Pancreas (tissue), 10 donors: ENCODE data around the gene TNRC6A. TPM values are rescaled to one million over a fixed set of nuclear protein-coding genes. Genes with fewer than 3 reads are reported as not detected.

ENCODE experiments used
- ATAC-seq, 4 donors: fragments of 200-7000 bp; cut with Tn5 transposase; one replicate each; pipeline versions ENCODE4 v1.8.0 to v1.9.1; 2020; ENCODE audit warnings: mild to moderate bottlenecking in 4 of 4, moderate library complexity in 4 of 4
- DNase-seq, 6 donors: peaks; one replicate each; pipeline ENCODE4 v3.0.0-alpha.2; 2020
- FAIRE-seq: peaks from 2 replicates; lab custom pipeline; 2012; peaks lifted over from hg19 to GRCh38; lab: Jason Lieb, UNC
- H3K27ac ChIP-seq, 4 donors: fragments of 200-600 bp; sonication (generic); 1 replicate in 3 of 4; 2 replicates in 1 of 4; pipeline versions ENCODE4 v1.5.0 to v1.8.0; 2020
- H3K27me3 ChIP-seq, 4 donors: fragments of 200-600 bp; one replicate each; pipeline ENCODE4 v1.8.0; 2021
- H3K36me3 ChIP-seq, 3 donors: fragments of 200-600 bp; sonication (generic) in 1 of 3; one replicate each; pipeline versions ENCODE4 v1.5.0 to v1.8.0; 2020 to 2021
- H3K4me1 ChIP-seq, 3 donors: fragments of 200-600 bp; one replicate each; pipeline ENCODE4 v1.8.0; 2021
- H3K4me3 ChIP-seq, 4 donors: fragments of 200-600 bp; sonication (generic) in 2 of 4; one replicate each; pipeline versions ENCODE4 v1.5.0 to v1.8.0; 2020 to 2021
- H3K9me3 ChIP-seq, 4 donors: fragments of 200-600 bp; one replicate each; pipeline ENCODE4 v1.8.0; 2021
- CTCF ChIP-seq, 4 donors: fragments of 200-600 bp; sonication (generic) in 3 of 4; IDR thresholded peaks; one replicate each; pipeline versions ENCODE4 v1.5.0 to v1.8.0; 2021; ENCODE audit warnings: antibody characterized with exemption in 4 of 4
- WGBS, 2 donors: extraction: QIAGEN DNeasy Blood & Tissue Kit; methylation state at CpG; one replicate each; pipeline ENCODE4 v1.1.7; 2013; 5-methylcytosine and 5-hydroxymethylcytosine counted together
- intact Hi-C, 3 donors: fragments of 100-400 bp; cut with DNase I; formaldehyde crosslinking; loops; one replicate each; pipeline versions ENCODE4 v1.11.1 to v1.14.2; 2022
- polyA plus RNA-seq, 2 donors: library from polyadenylated mRNA; stranded (reverse); fragments of 200-250 nt; gene quantifications; one replicate each; pipeline ENCODE4 v1.2.3, GENCODE V29; 2013
- total RNA-seq, 6 donors: library from RNA; stranded (reverse); fragmentation: NEBNext Ultra II Directional in 4 of 6; extraction: Animal tissue kit (Norgen Biotek cat#: 25700) in 4 of 6; gene quantifications; one replicate each; pipeline versions ENCODE4 v1.2.1 to v1.2.4, GENCODE V29; 2021 to 2023
- donor health status: healthy with polysubstance abuse.
- donor health status: DM: no; HTN: no; CAD: no; lungs with moderate emphysema.
- donor health status: DM: no; HTN: no; CAD: no.
- donor health status: control.
- donor health status: control.
- donor health status: Bipolar disorder and iron deficiency.
- donor health status: DM: yes; HTN: yes; CAD: no.
- donor health status: DM: no; HTN: no; CAD: no.
- donor health status: DM: no; HTN: no; CAD: no.
- donor health status: DM: yes; HTN: yes; CAD: no.

TNRC6A gene
- total and polyA plus RNA-seq, 8 donors, result 15.6 to 33.9 (median 23.2) TPM

- intact Hi-C loops, result no loop called here
- peaks cover 21 to 32% (median 25%) of the 10 kb centered on the region in 3 donors for H3K4me1 ChIP-seq
- no peak for FAIRE-seq
Observed at GRCh38 chr16:24753000-24753399, 23.5 kb downstream of the TNRC6A start.

GRCh38 chr16:24753437-24753836 lies 24.0 kb downstream of the TNRC6A start:
- peak overlapping the region in 1 of 4 donors; percentile 14 for H3K27ac ChIP-seq
- no peak for TF ChIP-seq CTCF (IDR thresholded peaks at IDR 0.05)
- no peaks in the 10 kb centered on the region for H3K36me3 ChIP-seq
- ATAC-seq, result peak in 3 of 4 donors; percentile 56 to 65 (median 65)
- no peaks in the 10 kb centered on the region for H3K27me3 ChIP-seq
- H3K4me3 ChIP-seq, result no peak overlapping the region
- intact Hi-C loops, result no loop called here
- FAIRE-seq, result no peak
- peaks cover 19 to 27% (median 22%) of the 10 kb centered on the region in 3 donors for H3K4me1 ChIP-seq
- 76 to 79% methylated on average over 3 of the region's 3 CpGs for WGBS, 2 donors
- no peak for DNase-seq
- H3K9me3 ChIP-seq, result no peaks in the 10 kb centered on the region

More at GRCh38 chr16:24753000-24753399, 23.5 kb downstream of the TNRC6A start:
- ATAC-seq (no peak), DNase-seq (no peak)
- no peak for TF ChIP-seq CTCF (IDR thresholded peaks at IDR 0.05)
- H3K27ac ChIP-seq, result no peak overlapping the region
- H3K36me3 ChIP-seq, result no peaks in the 10 kb centered on the region
- H3K9me3 ChIP-seq, result no peaks in the 10 kb centered on the region
- no peak overlapping the region for H3K4me3 ChIP-seq
- no peaks in the 10 kb centered on the region for H3K27me3 ChIP-seq

GRCh38 chr16:24754543-24754942 lies 25.1 kb downstream of the TNRC6A start:
- WGBS, 2 donors, result 78 to 82% methylated on average over 2 of the region's 2 CpGs
- Histone ChIP-seq H3K9me3 (no peaks in the 10 kb centered on the region), H3K4me1 (peaks cover 16 to 22% (median 17%) of the 10 kb centered on the region in 3 donors), H3K27me3 (no peaks in the 10 kb centered on the region), H3K27ac (no peak overlapping the region), H3K4me3 (no peak overlapping the region), H3K36me3 (no peaks in the 10 kb centered on the region)
- no peak for FAIRE-seq
- DNase-seq, result no peak
- no peak for ATAC-seq
- intact Hi-C loops, result no loop called here
- no peak for TF ChIP-seq CTCF (IDR thresholded peaks at IDR 0.05)

- FAIRE-seq, result no peak
- WGBS, 2 donors, result 42 to 44% methylated on average over 3 of the region's 3 CpGs
- H3K27ac ChIP-seq, result no peak overlapping the region
- no peak overlapping the region for H3K4me3 ChIP-seq
- intact Hi-C loops, result no loop called here
- ATAC-seq, result peak; percentile 31 to 56 (median 44)
- H3K27me3 ChIP-seq, result no peaks in the 10 kb centered on the region
- H3K4me1 ChIP-seq, result peaks cover 10 to 16% (median 14%) of the 10 kb centered on the region in 3 donors
- no peaks in the 10 kb centered on the region for H3K9me3 ChIP-seq
- no peak for DNase-seq
- TF ChIP-seq CTCF (IDR thresholded peaks at IDR 0.05), result no peak
- no peaks in the 10 kb centered on the region for H3K36me3 ChIP-seq
Observed at GRCh38 chr16:24755201-24755874, 25.9 kb downstream of the TNRC6A start.

- no peaks in the 10 kb centered on the region for H3K27me3 ChIP-seq
- H3K4me3 ChIP-seq, result no peak overlapping the region
- WGBS, 2 donors, result 88 to 92% methylated on average over 2 of the region's 2 CpGs
- no peak for ATAC-seq
- H3K27ac ChIP-seq, result no peak overlapping the region
- FAIRE-seq, result no peak
- peaks cover 11 to 20% (median 11%) of the 10 kb centered on the region in 3 donors for H3K4me1 ChIP-seq
- intact Hi-C loops, result no loop called here
- H3K9me3 ChIP-seq, result no peaks in the 10 kb centered on the region
- DNase-seq, result no peak
- no peak for TF ChIP-seq CTCF (IDR thresholded peaks at IDR 0.05)
- no peaks in the 10 kb centered on the region for H3K36me3 ChIP-seq
Observed at GRCh38 chr16:24758373-24758772, 28.9 kb downstream of the TNRC6A start.
